HuH-7.5 (cell line): ENCODE results near the gene SYVN1.
"Not testable (repeated sequence)": the region's sequence is repeated elsewhere in the genome, so short reads cannot be mapped to it uniquely, and the experiment has no call there.

ENCODE experiments used
- DNase-seq: peaks from one replicate; pipeline ENCODE4 v3.0.0; 2011; ENCODE audit warnings: low spot score

The SYVN1 gene

GRCh38 chr11:65127473-65128181 is 6.7 kb downstream of the SYVN1 start:
- DNase-seq, result no peak

- DNase-seq, result no peak
These were observed 7.6 kb downstream of the SYVN1 start for GRCh38 chr11:65126624-65127274.

- DNase-seq, result no peak
These were observed 8.9 kb downstream of the SYVN1 start for GRCh38 chr11:65125197-65126056.

- no peak for DNase-seq
These were observed 9.7 kb downstream of the SYVN1 start for GRCh38 chr11:65124480-65125196.

GRCh38 chr11:65121865-65122696 is 12.2 kb downstream of the SYVN1 start, which contains the start of the genes FAU and MRPL49:
Gene FAU, minus strand, starts transcription at chr11:65122134. Its CDS starts 321 bp downstream, at chr11:65121813.
Gene MRPL49, plus strand, starts transcription at chr11:65122321. Its CDS starts 26 bp downstream, at chr11:65122347.
- DNase-seq, result peak; percentile 88

GRCh38 chr11:65121447-65121864 is 12.9 kb downstream of the SYVN1 start:
- DNase-seq, result no peak

- DNase-seq, result no peak
These were observed 13.5 kb downstream of the SYVN1 start for GRCh38 chr11:65120831-65121230.

GRCh38 chr11:65119670-65119995 is 14.7 kb downstream of the SYVN1 start:
- DNase-seq, result no peak

GRCh38 chr11:65118891-65119669 is 15.2 kb downstream of the SYVN1 start:
- not testable (repeated sequence) for DNase-seq

GRCh38 chr11:65118097-65118837 is 16.1 kb downstream of the SYVN1 start:
- no peak for DNase-seq

- peak; percentile 76 for DNase-seq
These were observed 16.9 kb downstream of the SYVN1 start, which contains the start of gene ZNHIT2 for GRCh38 chr11:65117206-65118096. Gene ZNHIT2, minus strand, starts transcription at chr11:65117701. Its CDS starts 48 bp downstream, at chr11:65117653.

- no peak for DNase-seq
These were observed 17.7 kb downstream of the SYVN1 start for GRCh38 chr11:65116370-65117205.

- no peak for DNase-seq
These were observed 18.8 kb downstream of the SYVN1 start for GRCh38 chr11:65115361-65116082.

- DNase-seq, result no peak
These were observed 19.7 kb downstream of the SYVN1 start for GRCh38 chr11:65114538-65115171.

- DNase-seq, result no peak
These were observed 20.5 kb downstream of the SYVN1 start for GRCh38 chr11:65113839-65114238.

GRCh38 chr11:65113361-65113756 is 21.0 kb downstream of the SYVN1 start:
- no peak for DNase-seq
